Naive thymus-derived CD4-positive, alpha-beta T cell (primary cell): ENCODE data around the gene GPR156. TPM values are rescaled to one million over a fixed set of nuclear protein-coding genes. Genes with fewer than 3 reads are reported as not detected.

Experiments
- ATAC-seq: fragments of 150-1000 bp; cut with Tn5 transposase; 2 replicates; pipeline ENCODE4 v1.10.0; 2021; ENCODE audit warnings: mild to moderate bottlenecking, moderate library complexity
- CTCF ChIA-PET: fragments of 350-600 bp; sonication (Branson Sonifier 250); formaldehyde crosslinking; loops from one replicate; lab custom pipeline; 2021; ENCODE audit warnings: antibody characterized with exemption; lab: Charles Lee
- POLR2A ChIA-PET: fragments of 350-600 bp; sonication (Branson Sonifier 250); formaldehyde crosslinking; loops from one replicate; lab custom pipeline; 2021; ENCODE audit warnings: antibody characterized with exemption, inconsistent platforms; lab: Charles Lee
- DNase-seq, 9 donors: peaks; one replicate each; pipeline versions ENCODE4 v3.0.0 to v3.0.0-alpha.2; 2020 to 2022; ENCODE audit warnings: mixed read lengths in 1 of 9
- H3K27ac ChIP-seq: one replicate; pipeline ENCODE4 v1.7.0; 2013; ENCODE audit warnings: mild to moderate bottlenecking, low read depth, low read length, moderate library complexity
- H3K27me3 ChIP-seq, 2 donors: one replicate each; pipeline ENCODE4 v1.7.0; 2013; ENCODE audit warnings: low read length in 2 of 2, mild to moderate bottlenecking in 2 of 2, moderate library complexity in 2 of 2; ENCODE audit not compliant: control insufficient read depth in 2 of 2, insufficient read depth in 2 of 2
- H3K36me3 ChIP-seq, 3 experiments: 1 replicate in 2 of 3; 2 replicates in 1 of 3; pipeline ENCODE4 v1.7.0; 2013; ENCODE audit warnings: low read length in 3 of 3, mild to moderate bottlenecking in 3 of 3, moderate library complexity in 1 of 3; ENCODE audit not compliant: insufficient read depth in 3 of 3, control insufficient read depth in 2 of 3
- H3K4me1 ChIP-seq, 2 donors: one replicate each; pipeline ENCODE4 v1.7.0; 2013; ENCODE audit warnings: low read length in 2 of 2, mild to moderate bottlenecking in 2 of 2, moderate library complexity in 1 of 2; ENCODE audit not compliant: control insufficient read depth in 2 of 2, insufficient read depth in 2 of 2
- H3K4me3 ChIP-seq: 2 replicates; pipeline ENCODE4 v1.7.0; 2013; ENCODE audit warnings: mild to moderate bottlenecking, low read length
- H3K9me3 ChIP-seq, 3 experiments: 1 replicate in 2 of 3; 2 replicates in 1 of 3; pipeline ENCODE4 v1.7.0; 2013; ENCODE audit warnings: low read length in 3 of 3; ENCODE audit not compliant: control insufficient read depth in 2 of 3
- H3K27ac Mint-ChIP-seq, 9 donors: one replicate each; pipeline ENCODE4 v1.8.0; 2020 to 2022; ENCODE audit warnings: mixed read lengths in 9 of 9, mild to moderate bottlenecking in 8 of 9, moderate library complexity in 5 of 9, inconsistent platforms in 2 of 9
- H3K27me3 Mint-ChIP-seq, 5 donors: one replicate each; pipeline ENCODE4 v1.8.0; 2021 to 2022; ENCODE audit warnings: mixed read lengths in 5 of 5, mild to moderate bottlenecking in 1 of 5
- H3K36me3 Mint-ChIP-seq, 5 donors: one replicate each; pipeline ENCODE4 v1.8.0; 2020 to 2022; ENCODE audit warnings: mixed read lengths in 5 of 5, mild to moderate bottlenecking in 3 of 5, inconsistent platforms in 1 of 5
- H3K4me1 Mint-ChIP-seq, 7 donors: one replicate each; pipeline ENCODE4 v1.8.0; 2020 to 2022; ENCODE audit warnings: mixed read lengths in 7 of 7, mild to moderate bottlenecking in 3 of 7, inconsistent platforms in 1 of 7
- H3K4me3 Mint-ChIP-seq, 10 donors: one replicate each; pipeline ENCODE4 v1.8.0; 2020 to 2022; ENCODE audit warnings: mild to moderate bottlenecking in 10 of 10, mixed read lengths in 10 of 10, moderate library complexity in 6 of 10, inconsistent platforms in 2 of 10
- H3K9me3 Mint-ChIP-seq, 11 donors: one replicate each; pipeline ENCODE4 v1.8.0; 2020 to 2022; ENCODE audit warnings: mixed read lengths in 11 of 11, mild to moderate bottlenecking in 4 of 11, inconsistent platforms in 1 of 11, moderate library complexity in 1 of 11
- intact Hi-C, 2 donors: fragments of 100-400 bp; cut with micrococcal nuclease; formaldehyde crosslinking; loops; one replicate each; pipeline ENCODE4 v1.15.1; 2023
- polyA plus RNA-seq, 2 donors: library from polyadenylated mRNA; unstranded; fragments of 300-500 nt; fragmentation: Illumina TruSeq; gene quantifications; one replicate each; pipeline ENCODE4 v1.2.3, GENCODE V29; 2021
- total RNA-seq, 6 experiments: library from RNA in 5 of 6; stranded (reverse) in 5 of 6; gene quantifications; 1 replicate in 5 of 6; 2 replicates in 1 of 6; pipeline ENCODE4 v1.2.3 and lab custom pipeline; 2021 to 2026

Gene GPR156
- total and polyA plus RNA-seq, 7 experiments from 2014 or later: 0.27 TPM; not detected in 6

DNA sequence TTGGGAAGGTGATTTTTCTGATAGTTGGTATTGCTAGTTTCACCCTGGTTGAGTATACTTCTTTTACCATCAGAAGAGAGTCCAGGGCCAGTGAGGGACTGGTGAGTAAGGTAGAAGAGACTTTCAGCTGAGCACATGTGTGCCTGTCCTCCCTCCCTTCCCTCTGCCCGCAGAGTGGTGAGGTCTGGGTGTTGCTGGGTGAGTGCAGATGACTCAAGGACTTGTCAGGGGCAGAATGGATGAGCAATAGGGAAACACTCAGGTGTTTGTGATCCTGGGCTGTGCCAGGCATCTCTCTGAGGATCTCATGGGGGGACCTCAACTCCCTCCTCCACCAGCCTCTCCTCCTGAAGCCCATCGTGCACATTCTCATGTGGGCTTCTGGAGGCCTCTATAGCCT lies 114.8 kb downstream of the GPR156 start:
- no peaks in the 10 kb centered on the region for H3K36me3 ChIP-seq
- Mint-ChIP-seq H3K27me3 (no peaks in the 10 kb centered on the region), H3K9me3 (no peaks in the 10 kb centered on the region), H3K27ac (no peak overlapping the region), H3K4me1 (peaks cover 0 to 1% (median 0%) of the 10 kb centered on the region in 7 donors), H3K36me3 (no peaks in the 10 kb centered on the region), H3K4me3 (no peak overlapping the region)
- ATAC-seq (no peak), DNase-seq (no peak)
- POLR2A ChIA-PET: no interaction called here
- H3K9me3 ChIP-seq: no peaks in the 10 kb centered on the region
- H3K27me3 ChIP-seq: no peaks in the 10 kb centered on the region
- intact Hi-C loops: no loop called here
- no peaks in the 10 kb centered on the region for H3K4me1 ChIP-seq
- H3K27ac ChIP-seq: no peak overlapping the region
- no peak overlapping the region for H3K4me3 ChIP-seq
- CTCF ChIA-PET: no interaction called here

DNA sequence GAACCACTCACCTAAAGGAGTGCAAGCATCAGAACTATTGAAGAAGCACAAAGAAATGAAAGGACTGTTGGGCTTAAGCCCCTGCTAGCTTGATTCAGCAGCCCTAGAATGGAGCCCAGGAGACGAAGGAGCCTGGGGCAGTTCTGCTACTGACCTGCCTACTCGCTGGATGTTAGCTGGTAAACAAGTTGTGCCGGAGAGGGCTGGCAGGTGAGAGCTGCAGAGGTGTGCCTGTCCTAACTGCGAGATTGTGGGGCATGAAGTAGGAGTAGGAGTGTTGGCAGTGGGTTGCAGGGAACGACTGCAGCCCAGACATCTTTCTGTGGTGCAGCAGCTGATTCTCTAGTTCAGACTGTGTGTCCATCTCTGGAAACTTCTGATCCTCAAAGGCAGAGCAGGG lies 115.6 kb downstream of the GPR156 start:
- ATAC-seq (no peak), DNase-seq (no peak)
- Mint-ChIP-seq H3K27ac (no peak overlapping the region), H3K36me3 (no peaks in the 10 kb centered on the region), H3K4me1 (peaks cover 0 to 1% (median 0%) of the 10 kb centered on the region in 7 donors), H3K4me3 (no peak overlapping the region), H3K27me3 (no peaks in the 10 kb centered on the region), H3K9me3 (no peaks in the 10 kb centered on the region)
- no peak overlapping the region for H3K4me3 ChIP-seq
- intact Hi-C loops: no loop called here
- CTCF ChIA-PET: no interaction called here
- H3K27ac ChIP-seq: no peak overlapping the region
- POLR2A ChIA-PET: no interaction called here
- no peaks in the 10 kb centered on the region for H3K9me3 ChIP-seq
- H3K36me3 ChIP-seq: no peaks in the 10 kb centered on the region
- no peaks in the 10 kb centered on the region for H3K4me1 ChIP-seq
- H3K27me3 ChIP-seq: no peaks in the 10 kb centered on the region

DNA sequence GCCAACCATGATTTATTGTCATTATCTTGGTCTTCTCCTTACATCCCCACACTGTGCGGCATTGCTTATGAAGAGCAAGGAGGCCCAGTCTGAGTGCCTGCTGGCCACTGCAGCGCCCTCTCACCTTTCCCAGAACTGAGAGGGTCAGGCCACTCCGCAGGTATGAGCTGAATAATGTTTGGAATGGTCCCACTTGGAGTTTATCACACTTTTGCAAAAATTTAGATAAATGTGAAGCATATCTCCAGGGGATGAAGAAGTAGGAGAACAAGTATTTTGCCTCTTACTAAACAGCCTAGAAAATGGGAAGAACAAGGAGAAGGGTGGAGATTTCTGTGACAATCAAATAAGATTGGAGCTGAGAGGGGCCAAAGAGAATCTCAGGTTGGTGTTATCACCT lies 116.4 kb downstream of the GPR156 start:
- H3K4me3 Mint-ChIP-seq: no peak overlapping the region
- intact Hi-C loops: no loop called here
- DNase-seq: no peak
- POLR2A ChIA-PET: no interaction called here
- H3K9me3 Mint-ChIP-seq: no peaks in the 10 kb centered on the region
- no peaks in the 10 kb centered on the region for H3K9me3 ChIP-seq
- H3K36me3 ChIP-seq: no peaks in the 10 kb centered on the region
- CTCF ChIA-PET: no interaction called here
- no peaks in the 10 kb centered on the region for H3K4me1 ChIP-seq
- no peaks in the 10 kb centered on the region for H3K36me3 Mint-ChIP-seq
- H3K27me3 ChIP-seq: no peaks in the 10 kb centered on the region
- H3K4me1 Mint-ChIP-seq: peaks cover 0 to 1% (median 0%) of the 10 kb centered on the region in 7 donors
- no peak for ATAC-seq
- peaks cover 0 to 2% (median 0%) of the 10 kb centered on the region in 5 donors for H3K27me3 Mint-ChIP-seq
- H3K27ac Mint-ChIP-seq: no peak overlapping the region
- H3K4me3 ChIP-seq: no peak overlapping the region
- H3K27ac ChIP-seq: no peak overlapping the region

DNA sequence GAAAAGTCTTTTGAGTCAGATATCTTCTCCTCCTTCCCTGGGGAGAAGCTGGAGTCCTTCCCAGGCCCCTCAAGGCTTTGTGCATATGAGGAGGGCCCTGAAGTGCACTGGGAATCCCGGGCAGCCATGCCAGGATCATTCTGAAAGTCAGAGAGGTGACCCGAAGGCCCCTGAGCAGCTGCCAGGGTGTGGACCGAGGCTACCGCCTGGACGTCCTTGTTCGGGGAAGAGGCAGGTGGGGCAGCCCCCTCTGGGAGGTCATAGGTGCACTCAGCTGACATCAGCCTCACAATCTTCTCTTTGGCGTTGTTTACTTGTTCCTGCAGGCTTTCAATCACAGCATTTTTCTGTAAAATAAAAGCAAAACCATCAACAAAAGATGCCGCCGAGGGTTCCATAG lies 117.0 kb downstream of the GPR156 start:
- no peaks in the 10 kb centered on the region for H3K27me3 ChIP-seq
- no peak overlapping the region for H3K27ac ChIP-seq
- H3K4me3 ChIP-seq: no peak overlapping the region
- ChIA-PET CTCF (no interaction called here), POLR2A (no interaction called here)
- Mint-ChIP-seq H3K27me3 (peaks cover 0 to 8% (median 0%) of the 10 kb centered on the region in 5 donors), H3K4me3 (no peak overlapping the region), H3K9me3 (no peaks in the 10 kb centered on the region), H3K36me3 (no peaks in the 10 kb centered on the region), H3K27ac (no peak overlapping the region), H3K4me1 (peaks cover 0 to 1% (median 0%) of the 10 kb centered on the region in 7 donors)
- intact Hi-C loops: no loop called here
- H3K36me3 ChIP-seq: no peaks in the 10 kb centered on the region
- no peak for ATAC-seq
- H3K4me1 ChIP-seq: no peaks in the 10 kb centered on the region
- no peaks in the 10 kb centered on the region for H3K9me3 ChIP-seq
- DNase-seq: no peak

DNA sequence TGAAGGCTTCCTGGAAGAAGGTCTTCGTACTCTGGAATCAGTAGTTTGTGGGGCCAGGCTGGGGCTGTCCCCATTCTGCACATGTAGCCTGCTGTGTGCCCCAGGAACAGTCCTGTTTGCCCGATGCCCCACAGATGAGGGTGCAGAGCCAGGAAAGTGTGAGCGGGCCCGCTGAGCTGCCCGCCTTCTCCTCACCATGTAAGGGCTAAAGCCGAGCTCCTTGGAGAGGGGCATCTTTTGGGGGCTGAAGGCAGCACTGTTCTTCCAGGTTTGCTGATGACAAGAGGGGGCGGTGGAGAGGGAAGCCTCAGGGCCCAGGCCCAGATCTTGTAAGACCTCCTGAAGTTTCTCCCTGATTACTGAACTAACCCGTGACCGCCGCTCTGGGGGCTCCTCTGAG lies 117.5 kb downstream of the GPR156 start:
- Mint-ChIP-seq H3K9me3 (no peaks in the 10 kb centered on the region), H3K4me1 (peaks cover 0 to 1% (median 0%) of the 10 kb centered on the region in 7 donors), H3K27me3 (peaks cover 0 to 9% (median 0%) of the 10 kb centered on the region in 5 donors), H3K27ac (no peak overlapping the region), H3K36me3 (no peaks in the 10 kb centered on the region), H3K4me3 (no peak overlapping the region)
- H3K4me1 ChIP-seq: no peaks in the 10 kb centered on the region
- H3K27me3 ChIP-seq: no peaks in the 10 kb centered on the region
- H3K9me3 ChIP-seq: no peaks in the 10 kb centered on the region
- intact Hi-C loops: no loop called here
- no peak for DNase-seq
- no peak for ATAC-seq
- no peak overlapping the region for H3K4me3 ChIP-seq
- ChIA-PET CTCF (no interaction called here), POLR2A (no interaction called here)
- no peaks in the 10 kb centered on the region for H3K36me3 ChIP-seq
- H3K27ac ChIP-seq: no peak overlapping the region

DNA sequence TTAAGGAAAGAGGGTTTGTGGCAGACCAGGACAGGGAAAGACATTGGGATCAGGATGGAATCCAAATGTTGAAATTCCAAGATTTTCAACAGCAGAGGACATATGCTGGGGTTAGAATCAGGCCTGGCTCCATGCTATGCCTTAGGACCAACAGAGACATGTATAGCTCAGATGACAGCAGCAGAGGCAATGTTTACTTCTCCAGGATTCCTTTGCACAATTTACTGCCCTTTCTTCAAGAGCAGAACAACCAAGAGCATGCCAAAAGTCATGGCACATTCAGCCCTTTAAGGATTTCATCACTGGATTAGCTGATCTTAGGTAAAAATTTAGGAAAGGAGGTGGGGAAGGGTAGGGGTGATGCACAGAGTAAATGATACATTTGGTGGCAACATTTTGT lies 121.2 kb downstream of the GPR156 start:
- Histone ChIP-seq H3K27ac (no peak overlapping the region), H3K4me1 (no peaks in the 10 kb centered on the region), H3K36me3 (no peaks in the 10 kb centered on the region), H3K9me3 (no peaks in the 10 kb centered on the region), H3K27me3 (no peaks in the 10 kb centered on the region), H3K4me3 (no peak overlapping the region)
- ChIA-PET CTCF (no interaction called here), POLR2A (no interaction called here)
- peaks cover 0 to 1% (median 0%) of the 10 kb centered on the region in 7 donors for H3K4me1 Mint-ChIP-seq
- ATAC-seq (no peak), DNase-seq (no peak)
- intact Hi-C loops: no loop called here
- H3K36me3 Mint-ChIP-seq: no peaks in the 10 kb centered on the region
- H3K27me3 Mint-ChIP-seq: peaks cover 0 to 12% (median 0%) of the 10 kb centered on the region in 5 donors
- H3K27ac Mint-ChIP-seq: no peak overlapping the region
- H3K4me3 Mint-ChIP-seq: no peak overlapping the region
- H3K9me3 Mint-ChIP-seq: no peaks in the 10 kb centered on the region

DNA sequence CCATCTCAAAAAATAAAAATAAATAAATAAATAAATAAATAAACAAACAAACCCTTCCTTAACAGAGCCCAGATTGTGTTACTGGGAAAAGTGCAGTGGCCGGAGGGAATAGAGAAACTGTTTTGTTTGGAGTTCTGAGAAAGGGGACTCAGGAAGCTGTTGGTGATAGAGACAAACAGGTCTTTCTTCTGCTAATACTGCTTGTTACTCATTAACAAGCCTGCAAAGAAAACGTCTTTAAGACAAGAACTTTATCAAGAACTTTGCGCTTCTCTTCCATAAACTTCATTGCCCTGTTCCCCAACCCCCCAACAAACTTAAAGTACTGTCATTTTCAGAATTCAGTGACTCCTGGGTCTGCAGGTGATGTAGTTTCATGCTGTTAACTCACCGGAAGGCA lies 122.0 kb downstream of the GPR156 start:
- DNase-seq (no peak), ATAC-seq (no peak)
- ChIA-PET POLR2A (no interaction called here), CTCF (no interaction called here)
- Mint-ChIP-seq H3K27me3 (peaks cover 0 to 12% (median 0%) of the 10 kb centered on the region in 5 donors), H3K4me3 (no peak overlapping the region), H3K36me3 (no peaks in the 10 kb centered on the region), H3K9me3 (no peaks in the 10 kb centered on the region), H3K27ac (no peak overlapping the region), H3K4me1 (peaks cover 0 to 1% (median 0%) of the 10 kb centered on the region in 7 donors)
- H3K9me3 ChIP-seq: no peaks in the 10 kb centered on the region
- intact Hi-C loops: no loop called here
- H3K36me3 ChIP-seq: no peaks in the 10 kb centered on the region
- H3K27me3 ChIP-seq: no peaks in the 10 kb centered on the region
- H3K4me3 ChIP-seq: no peak overlapping the region
- no peak overlapping the region for H3K27ac ChIP-seq
- H3K4me1 ChIP-seq: no peaks in the 10 kb centered on the region
